OCI-M2 (cell line): Measurements from ENCODE around the gene A1BG.
"Not testable (repeated sequence)": the region's sequence is repeated elsewhere in the genome, so short reads cannot be mapped to it uniquely, and the experiment has no call there.

Source experiments
- DNase-seq: peaks from one replicate; lab custom pipeline; 2025; ENCODE audit not compliant: unreplicated experiment; lab: John Stamatoyannopoulos, UW

The A1BG gene

GRCh38 chr19:58361900-58362271 lies 8.6 kb upstream of the A1BG start:
- no peak for DNase-seq

GRCh38 chr19:58357481-58358145 lies 4.3 kb upstream of the A1BG start:
- DNase-seq = no peak

GRCh38 chr19:58356766-58357480 lies 3.6 kb upstream of the A1BG start:
- no peak for DNase-seq

- no peak for DNase-seq
These were observed 2.8 kb upstream of the A1BG start for GRCh38 chr19:58355908-58356765.

GRCh38 chr19:58355215-58355796 lies 2.0 kb upstream of the A1BG start:
- DNase-seq = no peak

- DNase-seq = no peak
These were observed 1.3 kb upstream of the A1BG start for GRCh38 chr19:58354478-58355030.

GRCh38 chr19:58353717-58354477 lies 605 bp upstream of the A1BG start:
- DNase-seq = no peak

- DNase-seq = no peak
These were observed 1.1 kb downstream of the A1BG start for GRCh38 chr19:58351990-58352755.

GRCh38 chr19:58351558-58351878 lies 1.8 kb downstream of the A1BG start:
- no peak for DNase-seq

- no peak for DNase-seq
These were observed 2.3 kb downstream of the A1BG start for GRCh38 chr19:58350871-58351557.

- no peak for DNase-seq
These were observed 3.1 kb downstream of the A1BG start for GRCh38 chr19:58350001-58350861.

GRCh38 chr19:58349590-58349989 lies 3.7 kb downstream of the A1BG start:
- no peak for DNase-seq

GRCh38 chr19:58348080-58348479 lies 5.2 kb downstream of the A1BG start:
- DNase-seq = not testable (repeated sequence)

- DNase-seq = peak; percentile 74
These were observed 6.0 kb downstream of the A1BG start for GRCh38 chr19:58346961-58347929.

- DNase-seq = no peak
These were observed 7.7 kb downstream of the A1BG start for GRCh38 chr19:58345558-58345957.

- DNase-seq = no peak
These were observed 14.3 kb downstream of the A1BG start for GRCh38 chr19:58338825-58339558.
